Measurements from ENCODE around the gene TMC5.

GRCh38 chr16:19521471-19522396, 104.1 kb downstream of the TMC5 start, which contains the start of gene GDE1:
- TF ChIP-seq CTCF (conservative IDR thresholded peaks at IDR 0.05) = peak; percentile 46; the same call in 1 of the 2 replicates
- TF ChIP-seq EZH2 (IDR thresholded peaks at IDR 0.05; ENCODE audit: low read depth) = no peak
